Right kidney (tissue), 9 donors: ENCODE data around the gene ZNF844.
A peak's percentile ranks its signal among the peaks of the same experiment; 100 is the strongest.
"Not testable (repeated sequence)": the region's sequence is repeated elsewhere in the genome, so short reads cannot be mapped to it uniquely, and the experiment has no call there.

Experiments used
- DNase-seq: peaks from one replicate; pipeline ENCODE4 v3.0.0-alpha.2; 2016
- long read RNA-seq, 8 donors: transcript quantifications; one replicate each; lab custom pipeline, GENCODE V29; 2026

The ZNF844 gene
- long read RNA-seq, donor 1, full-length matches to known transcripts: 4 of 4 reads
- long read RNA-seq, donor 1, partial matches to known transcripts: 0 of 4 reads
- long read RNA-seq, donor 1, other reads (novel, unspliced or antisense): 0 of 4 reads
- long read RNA-seq, donor 2, full-length matches to known transcripts: 3 of 3 reads
- long read RNA-seq, donor 2, partial matches to known transcripts: 0 of 3 reads
- long read RNA-seq, donor 2, other reads (novel, unspliced or antisense): 0 of 3 reads
- long read RNA-seq, donor 3, full-length matches to known transcripts: 3 of 31 reads
- long read RNA-seq, donor 3, partial matches to known transcripts: 28 of 31 reads
- long read RNA-seq, donor 3, other reads (novel, unspliced or antisense): 0 of 31 reads
- long read RNA-seq, donor 4, full-length matches to known transcripts: 10 of 10 reads
- long read RNA-seq, donor 4, partial matches to known transcripts: 0 of 10 reads
- long read RNA-seq, donor 4, other reads (novel, unspliced or antisense): 0 of 10 reads
- long read RNA-seq, donor 5, full-length matches to known transcripts: 6 of 6 reads
- long read RNA-seq, donor 5, partial matches to known transcripts: 0 of 6 reads
- long read RNA-seq, donor 5, other reads (novel, unspliced or antisense): 0 of 6 reads
- long read RNA-seq, donor 6, full-length matches to known transcripts: 5 of 5 reads
- long read RNA-seq, donor 6, partial matches to known transcripts: 0 of 5 reads
- long read RNA-seq, donor 6, other reads (novel, unspliced or antisense): 0 of 5 reads
- long read RNA-seq, donor 7: 0 reads
- long read RNA-seq, donor 8, full-length matches to known transcripts: 5 of 5 reads
- long read RNA-seq, donor 8, partial matches to known transcripts: 0 of 5 reads
- long read RNA-seq, donor 8, other reads (novel, unspliced or antisense): 0 of 5 reads

DNA sequence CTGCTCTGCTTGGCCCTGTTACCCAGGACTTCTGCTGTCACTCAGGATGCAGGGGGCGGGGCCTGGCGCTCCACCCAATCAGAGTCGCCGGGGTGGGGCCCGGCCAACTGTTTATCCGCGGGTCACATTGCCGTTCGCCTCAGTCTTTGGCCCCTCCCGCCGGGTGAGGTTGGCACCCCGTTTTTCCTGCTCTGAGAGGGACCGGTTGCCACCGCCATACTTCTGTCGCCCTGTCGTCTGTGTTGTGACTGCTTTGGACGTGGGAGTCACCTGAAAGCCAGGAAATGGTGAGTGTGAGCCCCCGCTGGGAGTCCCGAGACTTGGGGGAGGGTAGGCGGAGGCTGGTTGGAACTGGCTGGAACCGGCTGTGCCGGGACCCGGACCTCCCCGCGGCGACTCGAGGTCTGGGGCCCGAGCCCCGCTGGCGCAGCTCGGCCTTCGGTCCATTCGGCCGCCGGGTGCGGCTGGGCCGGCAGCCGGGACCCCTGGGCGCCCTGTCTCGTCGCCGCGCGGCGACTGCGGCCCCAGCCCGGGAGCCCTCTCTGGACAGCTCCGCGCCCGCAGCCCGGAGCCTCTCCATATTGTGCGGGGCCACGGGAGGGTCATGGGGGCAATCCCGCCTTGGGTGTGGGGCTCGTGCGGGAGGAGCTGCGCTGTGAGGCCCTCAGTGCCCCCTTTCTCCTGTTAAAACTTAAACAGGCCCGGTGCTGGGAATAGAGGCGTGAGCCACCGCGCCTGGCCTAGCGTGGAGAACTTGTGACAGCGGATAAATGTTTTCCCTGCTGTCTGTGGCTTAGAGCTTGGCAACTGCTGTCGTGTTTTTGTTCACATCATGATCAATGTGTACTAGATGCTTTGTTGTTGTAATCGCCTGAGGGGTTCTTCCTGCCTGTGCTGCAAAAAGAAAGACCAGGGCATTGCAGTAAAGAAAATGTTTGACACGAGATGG is at the start of gene ZNF844:
TSS of gene ZNF844 (plus strand) at position 142 of the 949 bp plus-strand sequence. CDS start at position 285, 143 bp downstream.
- DNase-seq: peak; percentile 94

DNA sequence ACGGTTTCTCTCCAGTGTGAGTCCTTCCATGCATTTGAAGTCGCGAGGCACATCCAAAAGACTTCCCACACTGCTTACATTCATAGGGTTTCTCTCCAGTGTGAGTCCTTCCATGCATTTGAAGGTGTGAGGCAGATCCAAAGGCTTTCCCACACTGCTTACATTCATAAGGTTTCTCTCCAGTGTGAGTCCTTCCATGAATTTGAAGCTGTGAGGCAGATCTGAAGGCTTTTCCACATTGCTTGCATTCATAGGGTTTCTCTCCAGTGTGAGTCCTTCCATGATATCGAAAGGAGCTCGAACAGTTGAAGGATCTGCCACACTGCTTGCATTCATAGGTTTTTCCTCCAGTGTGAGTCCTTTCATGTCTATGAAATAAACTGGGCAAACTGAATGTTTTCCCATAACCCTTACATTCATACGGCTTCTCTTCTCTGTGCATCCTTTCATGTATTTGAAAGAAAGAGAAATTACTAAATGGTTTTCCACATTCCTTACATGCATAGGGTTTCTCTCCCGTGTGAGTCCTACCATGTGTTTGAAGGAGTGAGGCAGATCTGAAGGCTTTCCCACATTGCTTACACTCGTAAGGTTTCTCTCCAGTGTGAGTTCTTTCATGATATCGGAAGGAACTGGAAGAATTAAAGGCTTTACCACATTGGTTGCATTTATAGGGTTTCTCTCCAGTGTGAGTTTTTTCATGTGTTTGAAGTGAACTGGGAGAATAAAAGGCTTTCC is 49.3 kb upstream of the ZNF844 start:
- DNase-seq: no peak

DNA sequence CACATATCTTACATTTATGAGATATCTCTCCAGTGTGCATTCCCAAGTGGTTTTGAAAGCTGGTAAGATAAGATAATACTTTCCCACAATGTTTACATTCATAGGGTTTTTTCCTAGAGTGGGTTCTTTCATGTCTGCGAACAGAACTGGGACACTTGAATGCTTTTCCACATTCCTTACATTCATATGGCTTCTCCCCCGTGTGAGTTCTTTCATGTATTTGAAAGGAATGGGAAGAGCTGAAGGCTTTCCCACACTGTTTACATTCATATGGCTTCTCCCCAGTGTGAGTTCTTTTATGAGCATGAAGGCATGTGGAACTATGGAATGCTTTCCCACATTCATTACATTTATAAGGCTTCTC is 48.8 kb upstream of the ZNF844 start:
- no peak for DNase-seq

DNA sequence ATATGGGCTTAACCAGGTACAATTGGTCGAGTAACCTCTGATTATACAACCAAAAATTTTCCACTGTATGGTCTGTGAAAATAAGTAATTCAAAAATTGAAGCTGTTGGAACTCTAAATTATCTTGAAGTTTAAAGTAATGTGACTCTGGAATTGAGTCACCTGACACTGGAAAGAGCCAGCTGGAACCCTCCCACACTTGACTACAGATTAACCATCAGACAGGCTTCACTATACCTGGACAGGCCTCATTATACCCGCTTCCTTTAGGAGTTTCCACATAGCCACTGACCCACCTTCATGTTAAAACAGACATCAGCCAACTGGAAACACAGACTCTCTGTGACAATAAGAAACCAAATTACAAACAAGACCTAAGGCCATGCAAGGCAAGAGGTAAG is 30.3 kb upstream of the ZNF844 start:
- no peak for DNase-seq

DNA sequence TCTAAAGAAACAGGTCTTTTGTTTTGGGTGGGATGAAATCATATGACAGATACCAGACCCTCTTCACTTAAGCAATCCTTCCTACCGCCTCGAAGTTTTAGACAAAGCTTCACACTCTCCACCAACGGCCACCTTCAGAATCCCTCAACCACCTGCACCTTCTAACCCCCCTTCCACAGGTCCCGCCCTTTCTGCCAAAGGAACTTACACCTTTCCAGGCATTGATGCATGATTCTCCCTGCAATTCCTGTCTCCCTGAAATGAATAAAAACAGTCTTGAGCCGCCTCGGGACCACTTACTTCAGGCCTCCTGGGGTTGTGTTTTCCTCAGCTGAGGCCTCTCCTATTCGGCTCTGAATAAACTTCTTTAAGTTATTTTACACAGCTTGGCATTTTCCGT is 29.9 kb upstream of the ZNF844 start:
- DNase-seq: peak; percentile 48

DNA sequence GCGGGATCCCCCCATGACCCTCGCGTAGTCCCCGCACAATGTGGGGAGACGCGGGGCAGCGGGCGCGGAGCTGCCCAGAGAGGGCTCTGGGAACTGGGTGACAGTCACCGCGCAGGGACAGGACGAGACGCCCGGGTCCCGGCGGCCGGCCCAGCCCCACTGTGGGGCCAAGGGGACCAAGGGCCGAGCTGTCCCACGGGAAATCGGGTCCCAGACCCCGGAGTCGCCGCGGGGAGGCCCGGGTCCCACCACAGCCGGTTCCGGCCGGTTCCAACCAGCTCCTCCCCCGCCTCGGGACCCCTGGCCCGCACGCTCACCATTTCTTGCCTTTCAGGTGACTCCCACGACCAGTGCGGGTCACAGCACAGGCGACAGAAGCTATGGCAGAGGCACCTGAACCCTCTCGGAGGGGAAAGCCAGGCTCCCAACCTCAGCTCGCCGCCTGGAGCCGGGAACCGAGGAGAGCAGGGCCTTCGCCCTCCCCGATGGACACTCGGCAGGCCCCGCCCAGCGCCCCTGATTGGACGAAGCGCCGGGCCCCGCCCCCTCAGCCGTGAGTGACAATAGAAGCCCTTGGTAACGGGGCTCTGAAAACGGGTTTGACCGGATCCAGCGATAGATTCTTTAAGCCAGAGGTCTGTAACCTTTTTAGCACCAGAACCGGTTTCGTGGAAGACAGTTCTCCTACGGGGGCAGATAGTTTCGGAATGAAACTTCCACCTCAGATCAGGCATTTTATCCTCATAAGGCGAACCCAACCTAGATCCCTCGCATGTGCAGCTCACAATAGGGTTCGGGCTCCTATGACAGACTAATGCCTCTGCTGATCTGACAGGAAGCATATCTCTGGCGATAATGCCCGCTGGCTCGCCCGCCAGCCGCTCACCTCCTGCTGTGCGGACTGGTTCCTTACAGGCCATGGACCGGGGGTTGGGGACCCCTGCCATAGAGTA is 29.0 kb upstream of the ZNF844 start, which contains the start of gene ZNF433:
TSS of gene ZNF433 (minus strand) at position 460 of the 953 bp plus-strand sequence. CDS start at position 320, 140 bp downstream.
- peak; percentile 94 for DNase-seq

DNA sequence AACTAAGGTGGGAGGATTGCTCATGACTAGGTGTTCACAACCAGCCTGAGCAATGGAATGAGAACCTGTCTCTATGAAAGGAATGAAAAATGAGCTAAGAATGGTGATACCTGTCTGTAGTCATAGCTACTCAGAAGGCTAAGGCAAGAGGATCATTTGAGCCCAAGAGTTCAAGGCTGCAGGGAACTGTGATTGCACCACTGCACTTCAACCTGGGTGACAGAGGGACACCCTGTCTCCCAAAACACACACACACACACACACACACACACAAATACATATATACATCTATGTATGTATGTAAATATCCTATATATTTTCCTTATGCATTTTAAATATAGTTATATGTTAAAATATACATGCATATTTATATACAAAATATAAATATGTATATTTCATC is 21.6 kb upstream of the ZNF844 start:
- DNase-seq: no peak

DNA sequence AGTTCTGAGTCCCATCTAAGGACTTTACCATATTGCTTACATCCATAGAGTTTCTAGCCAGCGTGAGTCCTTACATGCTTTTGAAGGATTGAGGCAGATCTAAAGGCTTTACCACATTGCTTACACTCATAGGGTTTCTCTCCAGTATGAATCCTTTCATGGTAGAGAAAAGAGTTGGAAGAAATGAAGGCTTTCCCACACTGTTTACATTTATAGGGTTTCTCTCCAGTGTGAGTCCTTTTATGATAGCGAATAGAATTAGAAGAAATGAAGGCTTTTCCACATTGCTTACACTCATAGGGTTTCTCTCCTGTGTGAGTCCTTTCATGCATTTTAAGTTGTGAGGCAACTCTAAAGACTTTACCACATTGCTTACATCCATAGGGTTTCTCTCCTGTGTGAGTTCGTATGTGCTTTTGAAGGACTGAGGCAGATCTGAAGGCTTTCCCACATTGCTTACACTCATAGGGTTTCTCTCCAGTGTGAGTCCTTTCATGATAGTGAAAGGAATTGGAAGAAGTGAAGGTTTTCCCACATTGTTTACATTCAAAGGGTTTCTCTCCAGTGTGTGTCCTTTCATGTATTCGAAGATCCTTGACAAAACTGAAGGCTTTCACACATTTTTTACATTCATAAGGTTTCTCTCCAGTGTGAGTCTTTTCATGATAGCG is 20.6 kb upstream of the ZNF844 start:
- DNase-seq: no peak

DNA sequence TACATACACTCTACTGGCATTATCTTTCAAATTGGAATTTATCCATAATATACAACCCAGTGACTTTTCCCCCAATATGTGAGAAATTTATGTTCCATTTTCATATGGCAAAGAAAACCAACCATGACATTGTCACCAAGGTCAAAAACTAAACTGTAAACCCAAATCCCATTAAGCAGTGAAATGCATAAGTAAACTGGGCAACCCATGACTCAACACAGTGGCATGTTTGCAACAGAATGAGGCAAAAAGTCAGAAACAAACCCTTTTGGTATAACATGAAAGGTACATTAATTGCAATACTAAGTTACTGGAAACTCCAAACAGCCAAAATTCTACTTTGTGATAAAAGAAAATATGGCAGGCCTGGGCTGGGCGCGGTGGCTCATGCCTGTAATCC is 16.7 kb upstream of the ZNF844 start:
- DNase-seq: no peak

DNA sequence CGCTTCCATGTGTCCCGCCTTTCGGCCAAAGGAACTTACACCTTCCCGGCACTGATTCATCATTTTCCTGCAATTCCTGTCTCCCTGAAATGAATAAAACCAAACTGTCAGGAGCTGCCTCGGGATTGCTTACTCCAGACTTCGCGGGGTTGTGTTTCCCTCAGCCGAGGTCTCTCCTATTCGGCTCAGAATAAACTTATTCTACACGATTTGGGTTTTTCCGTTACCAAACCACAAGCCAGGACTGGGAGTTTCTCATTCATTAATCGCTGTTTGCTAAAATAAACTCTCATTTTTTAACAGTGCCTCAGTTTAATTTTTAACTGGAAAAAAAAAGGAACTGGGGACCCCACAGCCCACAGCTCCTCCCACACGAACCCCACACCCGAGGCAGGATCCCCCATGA is 12.4 kb upstream of the ZNF844 start:
- no peak for DNase-seq

DNA sequence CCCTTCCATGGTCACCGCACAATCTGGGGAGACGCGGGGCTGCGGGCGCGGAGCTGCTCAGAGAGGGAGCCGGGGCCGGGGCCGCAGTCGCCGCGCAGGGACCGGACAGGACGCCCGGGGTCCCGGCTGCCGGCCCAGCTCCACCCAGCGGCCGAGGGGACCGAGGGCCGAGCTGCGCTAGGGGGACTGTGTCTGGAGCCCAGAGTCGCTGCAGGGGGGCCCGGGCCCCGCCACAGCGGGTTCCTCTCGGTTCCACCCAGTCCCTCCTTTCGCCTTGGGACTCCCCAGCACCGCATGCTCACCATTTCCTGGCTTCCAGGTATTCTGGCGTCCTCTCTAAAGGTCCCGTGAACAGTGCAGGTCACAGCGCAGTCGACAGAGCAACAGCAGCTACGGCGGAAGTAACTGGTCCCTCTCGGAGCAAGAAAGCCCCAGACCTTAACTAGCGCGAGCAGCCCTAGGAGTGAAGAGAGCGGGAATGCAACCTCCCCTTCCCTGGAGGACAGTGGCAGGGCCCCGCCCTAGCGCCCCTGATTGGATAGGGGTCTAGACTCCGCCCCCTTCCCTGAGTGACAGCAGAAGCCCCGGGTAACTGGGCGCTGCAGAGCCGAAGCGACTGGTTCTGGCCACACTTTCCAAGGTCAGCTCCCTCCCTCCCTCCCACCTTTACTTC is 11.9 kb upstream of the ZNF844 start, which contains the start of gene ZNF878:
TSS of gene ZNF878 (minus strand) at position 465 of the 673 bp plus-strand sequence. CDS start at position 305, 160 bp downstream.
- peak; percentile 89 for DNase-seq

DNA sequence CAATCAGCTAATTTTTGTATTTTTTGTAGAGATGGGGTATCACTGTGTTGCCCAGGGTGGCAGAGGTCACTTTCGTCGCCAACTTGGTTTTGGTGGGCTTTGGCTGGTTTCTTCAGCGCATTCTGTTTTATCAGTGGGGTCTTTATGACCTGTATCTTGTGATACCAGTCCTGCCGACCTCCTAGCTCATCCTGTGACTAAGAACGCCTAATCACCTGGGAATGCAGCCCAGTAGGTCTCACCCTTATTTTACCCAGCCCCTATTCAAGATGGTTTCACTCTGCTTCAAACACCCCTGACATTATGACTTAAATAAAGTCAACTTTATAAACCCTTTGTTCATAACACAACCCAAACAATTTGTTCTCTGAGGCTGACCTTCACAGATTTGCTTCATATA is 8.7 kb upstream of the ZNF844 start:
- no peak for DNase-seq

DNA sequence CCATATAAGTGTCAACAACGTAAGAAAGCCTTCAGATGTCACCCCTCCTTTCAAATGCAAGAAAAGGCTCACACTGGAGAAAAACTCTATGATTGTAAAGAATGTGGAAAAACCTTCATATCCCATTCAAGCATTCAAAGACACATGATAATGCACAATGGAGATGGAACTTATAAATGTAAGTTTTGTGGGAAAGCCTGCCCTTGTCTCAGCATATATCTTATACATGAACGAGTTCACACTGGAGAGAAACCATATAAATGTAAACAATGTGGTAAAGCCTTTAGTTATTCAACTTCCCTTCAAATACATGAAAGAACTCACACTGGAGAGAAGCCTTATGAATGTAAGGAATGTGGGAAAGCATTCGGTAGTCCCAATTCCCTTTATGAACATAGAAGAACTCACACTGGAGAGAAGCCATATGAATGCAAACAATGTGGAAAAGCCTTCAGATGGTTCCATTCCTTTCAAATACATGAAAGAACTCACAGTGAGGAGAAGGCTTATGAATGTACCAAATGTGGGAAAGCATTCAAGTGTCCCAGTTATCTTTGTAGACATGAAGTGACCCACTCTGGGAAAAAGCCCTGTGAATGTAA is 11.1 kb downstream of the ZNF844 start:
- DNase-seq: no peak

DNA sequence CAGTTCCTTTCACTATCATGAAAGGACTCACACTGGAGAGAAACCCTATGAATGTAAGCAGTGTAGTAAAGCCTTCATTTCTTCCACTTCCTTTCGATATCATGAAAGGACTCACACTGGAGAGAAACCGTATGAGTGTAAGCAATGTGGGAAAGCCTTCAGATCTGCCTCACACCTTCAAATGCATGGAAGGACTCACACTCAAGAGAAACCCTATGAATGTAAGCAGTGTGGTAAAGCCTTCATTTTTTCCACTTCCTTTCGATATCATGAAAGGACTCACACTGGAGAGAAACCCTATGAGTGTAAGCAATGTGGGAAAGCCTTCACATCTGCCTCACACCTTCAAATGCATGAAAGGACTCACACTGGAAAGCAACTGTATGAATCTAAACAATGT is 11.8 kb downstream of the ZNF844 start:
- DNase-seq: not testable (repeated sequence)

DNA sequence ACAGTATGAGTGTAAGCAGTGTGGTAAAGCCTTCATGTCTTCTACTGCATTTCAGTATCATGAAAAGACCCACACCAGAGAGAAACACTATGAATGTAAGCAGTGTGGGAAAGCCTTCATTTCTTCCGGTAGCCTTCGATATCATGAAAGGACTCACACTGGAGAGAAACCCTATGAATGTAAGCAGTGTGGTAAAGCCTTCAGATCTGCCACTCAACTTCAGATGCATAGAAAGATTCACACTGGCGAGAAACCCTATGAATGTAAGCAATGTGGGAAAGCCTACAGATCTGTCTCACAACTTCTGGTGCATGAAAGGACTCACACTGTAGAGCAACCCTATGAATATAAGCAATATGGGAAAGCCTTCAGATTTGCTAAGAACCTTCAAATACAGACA is 12.8 kb downstream of the ZNF844 start:
- DNase-seq: no peak

DNA sequence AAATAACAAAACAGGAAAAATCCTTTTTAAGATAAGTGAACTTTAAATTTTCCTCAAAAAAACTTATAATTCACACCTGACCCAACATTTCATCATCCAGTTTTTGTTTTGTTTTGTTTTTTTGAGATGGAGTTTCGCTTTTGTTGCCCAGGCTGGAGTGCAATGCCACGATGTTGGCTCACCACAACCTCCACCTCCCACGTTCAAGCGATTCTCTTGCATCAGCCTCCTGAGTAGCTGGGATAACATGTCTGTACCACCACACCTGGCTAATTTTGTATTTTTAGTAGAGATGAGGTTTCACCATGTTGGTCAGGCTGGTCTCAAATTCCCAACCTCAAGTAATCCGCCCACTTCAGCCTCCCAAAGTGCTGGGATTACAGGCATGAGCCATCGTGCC is 18.8 kb downstream of the ZNF844 start:
- not testable (repeated sequence) for DNase-seq

DNA sequence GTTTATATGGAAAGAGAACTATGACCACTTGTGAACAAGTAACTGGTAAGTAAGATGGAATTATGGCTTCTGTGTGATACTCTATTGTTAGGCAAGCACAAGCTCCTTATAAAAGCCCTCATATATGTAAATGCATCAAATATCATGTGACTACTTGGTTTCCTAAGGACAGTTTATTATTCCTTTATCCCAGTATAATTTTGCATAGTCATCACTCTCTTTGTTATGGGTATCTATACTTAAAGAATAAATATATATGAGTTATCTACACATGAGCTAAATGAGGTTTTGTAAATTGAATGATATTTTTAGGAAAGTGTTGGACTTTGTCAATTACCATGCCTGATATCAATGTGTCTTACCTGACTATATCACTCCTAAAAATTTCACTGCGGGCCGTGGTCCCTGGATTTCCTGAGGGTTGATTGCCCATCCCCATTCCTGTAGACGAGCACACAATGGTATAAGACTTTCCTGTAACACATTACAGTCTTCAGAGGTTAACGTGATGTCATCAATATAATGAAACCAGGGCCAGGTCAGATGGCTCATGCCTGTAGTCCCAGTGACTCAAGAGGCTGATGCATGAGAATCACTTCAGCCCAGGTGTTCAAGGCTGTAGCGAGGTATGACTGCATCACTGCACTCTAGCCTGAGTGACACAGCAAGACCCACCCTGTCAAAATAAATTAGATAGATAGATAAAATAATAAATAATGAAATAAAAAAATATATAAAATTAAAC is 20.7 kb downstream of the ZNF844 start:
- no peak for DNase-seq

DNA sequence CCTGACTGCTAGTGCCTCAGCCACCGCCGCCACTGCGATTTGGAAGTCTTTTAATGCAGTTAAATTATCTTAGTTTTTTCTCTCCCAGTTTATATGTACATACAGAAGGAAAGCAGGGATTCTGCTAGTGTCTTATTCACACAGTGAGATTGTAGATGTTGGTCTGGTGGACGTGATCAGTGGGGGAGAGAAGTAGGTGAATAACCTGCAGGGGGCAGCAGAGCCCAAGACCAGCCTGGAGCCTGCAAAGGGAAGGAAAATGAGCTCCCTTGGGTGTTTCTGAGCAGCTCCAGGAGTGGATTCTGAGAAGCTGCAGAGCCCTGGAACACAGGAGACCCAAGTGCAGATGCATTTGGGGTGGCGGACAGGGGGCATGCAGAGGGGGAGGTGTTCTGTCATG is 26.3 kb downstream of the ZNF844 start:
- peak; percentile 40 for DNase-seq
